ENCODE measurements around the gene U2AF1L4.
A peak's percentile ranks its signal among the peaks of the same experiment; 100 is the strongest.

The U2AF1L4 gene

DNA sequence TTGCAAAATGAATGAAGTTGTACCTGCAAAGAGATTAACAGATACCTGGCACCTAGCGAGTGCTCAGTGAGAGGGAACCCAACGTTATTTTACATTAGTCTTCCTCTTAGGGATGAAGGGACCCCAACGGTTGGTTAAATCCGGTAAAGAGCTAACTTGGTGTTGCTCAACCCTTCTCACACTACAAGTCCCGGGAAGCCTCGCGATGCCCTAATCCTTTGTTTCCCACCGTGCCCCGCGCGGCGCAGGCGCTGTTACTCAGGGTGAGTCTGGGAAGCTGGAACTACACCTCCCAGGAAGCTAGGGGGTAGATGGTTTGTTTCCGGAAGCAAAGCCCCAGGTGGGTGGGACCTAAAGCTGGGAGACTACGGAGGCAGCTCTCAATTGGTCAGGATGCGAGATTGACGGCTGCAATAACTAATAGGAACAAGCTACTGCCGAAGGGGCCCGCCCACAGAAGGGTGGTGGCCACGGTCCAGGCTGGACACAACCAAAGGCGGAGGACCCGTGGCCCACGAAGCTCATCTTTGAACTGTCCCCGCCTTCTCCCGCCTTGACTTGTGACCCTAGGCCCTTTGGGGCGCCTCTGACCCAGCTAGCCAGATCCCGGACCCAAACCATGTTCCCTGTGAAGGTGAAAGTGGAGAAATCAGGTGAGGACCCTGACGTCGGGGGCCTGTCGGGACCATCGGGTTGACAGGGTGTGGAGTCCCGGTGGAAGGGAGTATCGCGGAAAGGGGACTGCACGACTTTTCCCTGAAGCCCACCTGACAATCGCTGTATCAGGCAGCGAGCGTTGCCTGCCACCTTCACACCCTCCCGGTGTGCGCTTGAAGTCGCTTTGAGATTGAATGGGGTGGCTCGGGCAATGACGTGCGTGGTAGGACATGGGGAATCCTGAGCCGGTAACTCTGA is 3.1 kb upstream of the U2AF1L4 start, which contains the start of gene LIN37 (continued):
- no peak for TF ChIP-seq ZNF362 (tag by site-specific recombination; IDR thresholded peaks at IDR 0.05)
- no peak for TF ChIP-seq ZBTB26 (tag by site-specific recombination; optimal IDR thresholded peaks at IDR 0.05)
- TF ChIP-seq KLF7 (tag by site-specific recombination; IDR thresholded peaks at IDR 0.05; ENCODE audit: borderline replicate concordance), result peak; percentile 84; the same call in 1 of the 2 replicates
- no peak for TF ChIP-seq IKZF3 (tag by site-specific recombination; IDR thresholded peaks at IDR 0.05)
- no peak for TF ChIP-seq ZNF433 (tag by site-specific recombination; IDR thresholded peaks at IDR 0.05; ENCODE audit: low read depth)
- no peak for TF ChIP-seq ZNF26 (tag by site-specific recombination; IDR thresholded peaks at IDR 0.05)
- TF ChIP-seq ZNF768 (tag by site-specific recombination; IDR thresholded peaks at IDR 0.05), result no peak
- TF ChIP-seq ZNF777 (tag by site-specific recombination; IDR thresholded peaks at IDR 0.05; ENCODE audit: borderline replicate concordance), result peak; percentile 96
- TF ChIP-seq OVOL3 (tag by site-specific recombination; IDR thresholded peaks at IDR 0.05), result 0 out of 2 replicates have a peak, but pooled peaks have one; percentile 26
- no peak for TF ChIP-seq ZSCAN23 (tag by site-specific recombination; IDR thresholded peaks at IDR 0.05)
- TF ChIP-seq ZNF677 (tag by site-specific recombination; IDR thresholded peaks at IDR 0.05), result no peak
- TF ChIP-seq KLF10 (tag by site-specific recombination; IDR thresholded peaks at IDR 0.05), result peak; percentile 55
- TF ChIP-seq ZNF76 (tag by site-specific recombination; IDR thresholded peaks at IDR 0.05; ENCODE audit: borderline replicate concordance, low read depth), result peak; percentile 100
- no peak for TF ChIP-seq ZNF223 (tag by site-specific recombination; IDR thresholded peaks at IDR 0.05)
- peak; percentile 63 for TF ChIP-seq GLIS2 (tag by site-specific recombination; IDR thresholded peaks at IDR 0.05)
- no peak for TF ChIP-seq ZNF23 (tag by site-specific recombination; IDR thresholded peaks at IDR 0.05; ENCODE audit: borderline replicate concordance)
- TF ChIP-seq ZNF221 (tag by site-specific recombination; IDR thresholded peaks at IDR 0.05; ENCODE audit: borderline replicate concordance), result 0 out of 2 replicates have a peak, but pooled peaks have one; percentile 16
- TF ChIP-seq HOXA7 (CRISPR knock-in tag; IDR thresholded peaks at IDR 0.05; ENCODE audit: borderline replicate concordance), result no peak
- TF ChIP-seq SALL2 (tag by site-specific recombination; IDR thresholded peaks at IDR 0.05; ENCODE audit: borderline replicate concordance), result no peak
- no peak; the same call in 1 of the 2 replicates for TF ChIP-seq GFI1B (tag by site-specific recombination; IDR thresholded peaks at IDR 0.05)
- TF ChIP-seq, protein P1, sequence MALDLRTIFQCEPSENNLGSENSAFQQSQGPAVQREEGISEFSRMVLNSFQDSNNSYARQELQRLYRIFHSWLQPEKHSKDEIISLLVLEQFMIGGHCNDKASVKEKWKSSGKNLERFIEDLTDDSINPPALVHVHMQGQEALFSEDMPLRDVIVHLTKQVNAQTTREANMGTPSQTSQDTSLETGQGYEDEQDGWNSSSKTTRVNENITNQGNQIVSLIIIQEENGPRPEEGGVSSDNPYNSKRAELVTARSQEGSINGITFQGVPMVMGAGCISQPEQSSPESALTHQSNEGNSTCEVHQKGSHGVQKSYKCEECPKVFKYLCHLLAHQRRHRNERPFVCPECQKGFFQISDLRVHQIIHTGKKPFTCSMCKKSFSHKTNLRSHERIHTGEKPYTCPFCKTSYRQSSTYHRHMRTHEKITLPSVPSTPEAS (tag by site-specific recombination; IDR thresholded peaks at IDR 0.05), result peak; percentile 76
- TF ChIP-seq, protein P2, sequence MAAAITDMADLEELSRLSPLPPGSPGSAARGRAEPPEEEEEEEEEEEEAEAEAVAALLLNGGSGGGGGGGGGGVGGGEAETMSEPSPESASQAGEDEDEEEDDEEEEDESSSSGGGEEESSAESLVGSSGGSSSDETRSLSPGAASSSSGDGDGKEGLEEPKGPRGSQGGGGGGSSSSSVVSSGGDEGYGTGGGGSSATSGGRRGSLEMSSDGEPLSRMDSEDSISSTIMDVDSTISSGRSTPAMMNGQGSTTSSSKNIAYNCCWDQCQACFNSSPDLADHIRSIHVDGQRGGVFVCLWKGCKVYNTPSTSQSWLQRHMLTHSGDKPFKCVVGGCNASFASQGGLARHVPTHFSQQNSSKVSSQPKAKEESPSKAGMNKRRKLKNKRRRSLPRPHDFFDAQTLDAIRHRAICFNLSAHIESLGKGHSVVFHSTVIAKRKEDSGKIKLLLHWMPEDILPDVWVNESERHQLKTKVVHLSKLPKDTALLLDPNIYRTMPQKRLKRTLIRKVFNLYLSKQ (tag by site-specific recombination; IDR thresholded peaks at IDR 0.05; ENCODE audit: borderline replicate concordance), result no peak
- peak; percentile 69 for TF ChIP-seq BCL11A (tag by site-specific recombination; IDR thresholded peaks at IDR 0.05; ENCODE audit: low read depth)
- TF ChIP-seq ZFP69B (tag by site-specific recombination; IDR thresholded peaks at IDR 0.05), result peak; percentile 43; the same call in 1 of the 2 replicates
- no peak for TF ChIP-seq ZNF16 (tag by site-specific recombination; IDR thresholded peaks at IDR 0.05; ENCODE audit: low read depth)
- no peak for TF ChIP-seq ZNF266 (tag by site-specific recombination; IDR thresholded peaks at IDR 0.05; ENCODE audit: low read depth)
- TF ChIP-seq ZNF626 (tag by site-specific recombination; IDR thresholded peaks at IDR 0.05), result no peak
- TF ChIP-seq TRIM28 (IDR thresholded peaks at IDR 0.05; ENCODE audit: borderline replicate concordance, low read length), result 0 out of 2 replicates have a peak, but pooled peaks have one; percentile 28
- TF ChIP-seq RBAK (tag by site-specific recombination; IDR thresholded peaks at IDR 0.05), result no peak
- 0 out of 2 replicates have a peak, but pooled peaks have one; percentile 72 for TF ChIP-seq ZNF660 (tag by site-specific recombination; IDR thresholded peaks at IDR 0.05)
- TF ChIP-seq ZNF350 (tag by site-specific recombination; IDR thresholded peaks at IDR 0.05), result no peak
- TF ChIP-seq ZNF239 (tag by site-specific recombination; IDR thresholded peaks at IDR 0.05), result peak; percentile 52; the same call in 1 of the 2 replicates
- TF ChIP-seq ZNF558 (tag by site-specific recombination; IDR thresholded peaks at IDR 0.05), result peak; percentile 40; the same call in 1 of the 2 replicates

Measured in HEK293 (cell line).